HCT116 (cell line): ENCODE results near the gene BIN2. TPM values are rescaled to one million over a fixed set of nuclear protein-coding genes. Genes with fewer than 3 reads are reported as not detected.
"Not testable (repeated sequence)": the region's sequence is repeated elsewhere in the genome, so short reads cannot be mapped to it uniquely, and the experiment has no call there.

Experiments used
- ATAC-seq: fragments of 200-7000 bp; cut with Tn5 transposase; 2 replicates; pipeline ENCODE4 v1.9.1; 2020; ENCODE audit warnings: mild to moderate bottlenecking, moderate library complexity
- BruUV-seq: library from RNA; stranded (reverse); fragments of 400-500 nt; replicated peaks from 2 replicates; lab custom pipeline; 2021; lab: Mats Ljungman, UMichigan
- CTCF ChIA-PET: fragments of 300-600 bp; sonication (Branson Sonifier 250); formaldehyde crosslinking; loops from one replicate; lab custom pipeline; 2021; ENCODE audit warnings: antibody characterized with exemption; lab: Charles Lee
- POLR2A ChIA-PET: fragments of 300-600, 350-600 bp; sonication (Branson Sonifier 250); formaldehyde crosslinking; loops from one replicate; lab custom pipeline; 2021; ENCODE audit warnings: antibody characterized with exemption; lab: Charles Lee
- RAD21 ChIA-PET, 2 experiments: fragments of 300-600 bp; sonication (Branson Sonifier 250); formaldehyde crosslinking; loops; one replicate each; lab custom pipeline; 2023; ENCODE audit warnings: low total read pairs in 2 of 2; ENCODE audit not compliant: uncharacterized antibody in 2 of 2, unreplicated experiment in 2 of 2, low non-redundant PET in 1 of 2; lab: Charles Lee
- DNase-seq: peaks from one replicate; pipeline ENCODE4 v3.0.0-alpha.2; 2010; ENCODE audit warnings: low read depth, low spot score
- H2AFZ ChIP-seq: fragments of 200-600 bp; shearing (Covaris generic), sonication (generic); 2 replicates; pipeline ENCODE4 v1.6.1; 2017; ENCODE audit warnings: low read depth, mixed run types, mixed read lengths, antibody characterized with exemption, low read length; ENCODE audit not compliant: poor library complexity, severe bottlenecking
- H3K27ac ChIP-seq: 2 replicates; pipeline ENCODE4 v1.5.1; 2012; ENCODE audit warnings: low read depth, low read length
- H3K27me3 ChIP-seq: fragments of 200-600 bp; sonication (generic); 2 replicates; pipeline ENCODE4 v1.6.1; 2016; ENCODE audit warnings: mixed run types, low read length, mixed read lengths; ENCODE audit not compliant: insufficient read depth
- H3K36me3 ChIP-seq, 2 experiments: fragments of 200-500 bp in 1 of 2; fragments of 200-600 bp in 1 of 2; sonication (Bioruptor generic) in 1 of 2; sonication (generic) in 1 of 2; 2 replicates each; pipeline versions ENCODE4 v1.5.1 to v1.6.1; 2014 to 2016; ENCODE audit warnings: low read length in 2 of 2, inconsistent platforms in 1 of 2, mixed read lengths in 1 of 2, mixed run types in 1 of 2; ENCODE audit not compliant: insufficient read depth in 2 of 2, control insufficient read depth in 1 of 2
- H3K4me1 ChIP-seq, 2 experiments: fragments of 200-600 bp in 1 of 2; sonication (generic) in 1 of 2; 2 replicates each; pipeline versions ENCODE4 v1.5.1 to v1.6.1; 2012 to 2017; ENCODE audit warnings: low read length in 2 of 2, inconsistent platforms in 1 of 2, mild to moderate bottlenecking in 1 of 2, mixed read lengths in 1 of 2, mixed run types in 1 of 2, moderate library complexity in 1 of 2; ENCODE audit not compliant: insufficient read depth in 2 of 2, control insufficient read depth in 1 of 2
- H3K4me2 ChIP-seq: fragments of 200-600 bp; sonication (generic); 2 replicates; pipeline ENCODE4 v1.6.1; 2017; ENCODE audit warnings: mixed run types, low read length, mixed read lengths
- H3K4me3 ChIP-seq, 2 experiments: fragments of 200-600 bp in 1 of 2; sonication (generic) in 1 of 2; replicated peaks in 1 of 2; 2 replicates each; pipeline ENCODE4 v1.5.1; 2011 to 2016; ENCODE audit warnings: low read length in 2 of 2, control low read depth in 1 of 2, low read depth in 1 of 2, mild to moderate bottlenecking in 1 of 2, mixed read lengths in 1 of 2, mixed run types in 1 of 2
- H3K79me2 ChIP-seq: fragments of 200-600 bp; sonication (generic); 2 replicates; pipeline ENCODE4 v1.6.1; 2017; ENCODE audit warnings: mild to moderate bottlenecking, mixed run types, low read length, moderate library complexity, mixed read lengths; ENCODE audit not compliant: insufficient read depth
- H3K9ac ChIP-seq: fragments of 200-600 bp; sonication (generic); 2 replicates; pipeline ENCODE4 v1.6.1; 2016; ENCODE audit warnings: low read length, mixed read lengths
- H3K9me2 ChIP-seq: fragments of 200-600 bp; sonication (generic), shearing (Covaris generic); 2 replicates; pipeline ENCODE4 v1.6.1; 2017; ENCODE audit warnings: mixed run types, mild to moderate bottlenecking, moderate library complexity; ENCODE audit not compliant: insufficient read depth
- H3K9me3 ChIP-seq, 2 experiments: fragments of 200-500 bp in 1 of 2; fragments of 200-600 bp in 1 of 2; sonication (Bioruptor generic) in 1 of 2; sonication (generic) in 1 of 2; 2 replicates each; pipeline ENCODE4 v1.6.1; 2014 to 2017; ENCODE audit warnings: low read length in 2 of 2, mixed read lengths in 2 of 2, inconsistent platforms in 1 of 2, low read depth in 1 of 2, mild to moderate bottlenecking in 1 of 2, mixed run types in 1 of 2, moderate library complexity in 1 of 2; ENCODE audit not compliant: control insufficient read depth in 1 of 2, insufficient read depth in 1 of 2
- H4K20me1 ChIP-seq: fragments of 200-600 bp; sonication (generic), shearing (Covaris generic); 2 replicates; pipeline ENCODE4 v1.6.1; 2017; ENCODE audit warnings: mixed run types, mild to moderate bottlenecking, moderate library complexity; ENCODE audit not compliant: insufficient read depth
- EZH2phosphoT487 ChIP-seq: fragments of 200-600 bp; IDR thresholded peaks from 2 replicates; pipeline ENCODE4 v1.6.1; 2018; ENCODE audit warnings: antibody characterized with exemption, borderline replicate concordance
- intact Hi-C: fragments of 100-400 bp; cut with micrococcal nuclease; formaldehyde crosslinking; loops from 2 replicates; pipeline ENCODE4 v1.10.0; 2022
- total RNA-seq: library from RNA; stranded (reverse); gene quantifications from one replicate; pipeline ENCODE4 v1.2.1, GENCODE V29; 2021; ENCODE audit not compliant: unreplicated experiment

The BIN2 gene
- total RNA-seq, 1 experiment from 2014 or later: 0.22 TPM

- ATAC-seq: no peak
- no peaks in the 10 kb centered on the region for H3K36me3 ChIP-seq
- H4K20me1 ChIP-seq: no peaks in the 10 kb centered on the region
- no peak overlapping the region for H2AFZ ChIP-seq
- H3K79me2 ChIP-seq: no peaks in the 10 kb centered on the region
- no peak overlapping the region for H3K4me3 ChIP-seq
- H3K27me3 ChIP-seq: no peaks in the 10 kb centered on the region
- H3K27ac ChIP-seq: no peak overlapping the region
- no peaks in the 10 kb centered on the region for H3K9me3 ChIP-seq
- no TSS peak for BruUV-seq
- peaks cover 6 to 27% of the 10 kb centered on the region in 2 experiments; a peak in 3 of 4 replicates for H3K4me1 ChIP-seq
- ChIA-PET CTCF (no interaction called here), RAD21 (no interaction called here)
- H3K9me2 ChIP-seq: no peaks in the 10 kb centered on the region
- no peak overlapping the region for H3K4me2 ChIP-seq
- intact Hi-C loops: no loop called here
- H3K9ac ChIP-seq: no peak overlapping the region
- DNase-seq: no peak
- TF ChIP-seq EZH2phosphoT487: no peak
- TF ChIP-seq, all 23 proteins: peak for 0
- POLR2A ChIA-PET: no interaction called here
Observed at GRCh38 chr12:51275088-51275487, 48.9 kb downstream of the BIN2 start.

- H4K20me1 ChIP-seq, H3K27me3 ChIP-seq, POLR2A ChIA-PET, H3K36me3 ChIP-seq, ATAC-seq, RAD21 ChIA-PET, intact Hi-C loops, H3K27ac ChIP-seq, H3K9me2 ChIP-seq, H3K4me3 ChIP-seq, H3K9ac ChIP-seq, H2AFZ ChIP-seq, CTCF ChIA-PET, DNase-seq, BruUV-seq, H3K9me3 ChIP-seq, H3K4me2 ChIP-seq: not testable (repeated sequence)
- Histone ChIP-seq H3K79me2 (peaks cover 16% of the 10 kb centered on the region; the same call in 1 of the 2 replicates), H3K4me1 (peaks cover 10 to 44% of the 10 kb centered on the region in 2 experiments)
Observed at GRCh38 chr12:51272810-51273209, 51.2 kb downstream of the BIN2 start.
